Measurements from ENCODE around the gene HIGD1C.
"Not testable (repeated sequence)": the region's sequence is repeated elsewhere in the genome, so short reads cannot be mapped to it uniquely, and the experiment has no call there.

Gene HIGD1C

DNA sequence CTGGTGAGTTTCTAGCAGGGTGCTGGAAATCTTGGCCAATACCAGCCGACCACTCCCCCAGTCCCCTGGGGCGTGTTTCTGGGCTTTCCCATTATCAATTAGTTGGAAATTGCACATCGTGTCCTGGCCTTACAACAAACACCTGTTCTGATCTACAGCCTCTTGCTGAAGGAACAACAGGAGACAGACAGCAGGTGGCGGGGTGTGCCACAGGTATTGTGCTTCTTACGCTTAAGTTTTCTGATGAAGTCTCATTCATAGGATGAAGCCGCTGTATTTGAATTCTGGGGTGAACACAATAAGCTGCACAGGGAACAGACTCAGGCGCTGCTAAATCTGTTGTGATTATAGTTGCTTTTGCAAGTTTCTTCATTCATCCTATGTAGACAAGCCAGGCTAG lies 703 bp downstream of the HIGD1C start (continued):
- TF ChIP-seq, protein P1, sequence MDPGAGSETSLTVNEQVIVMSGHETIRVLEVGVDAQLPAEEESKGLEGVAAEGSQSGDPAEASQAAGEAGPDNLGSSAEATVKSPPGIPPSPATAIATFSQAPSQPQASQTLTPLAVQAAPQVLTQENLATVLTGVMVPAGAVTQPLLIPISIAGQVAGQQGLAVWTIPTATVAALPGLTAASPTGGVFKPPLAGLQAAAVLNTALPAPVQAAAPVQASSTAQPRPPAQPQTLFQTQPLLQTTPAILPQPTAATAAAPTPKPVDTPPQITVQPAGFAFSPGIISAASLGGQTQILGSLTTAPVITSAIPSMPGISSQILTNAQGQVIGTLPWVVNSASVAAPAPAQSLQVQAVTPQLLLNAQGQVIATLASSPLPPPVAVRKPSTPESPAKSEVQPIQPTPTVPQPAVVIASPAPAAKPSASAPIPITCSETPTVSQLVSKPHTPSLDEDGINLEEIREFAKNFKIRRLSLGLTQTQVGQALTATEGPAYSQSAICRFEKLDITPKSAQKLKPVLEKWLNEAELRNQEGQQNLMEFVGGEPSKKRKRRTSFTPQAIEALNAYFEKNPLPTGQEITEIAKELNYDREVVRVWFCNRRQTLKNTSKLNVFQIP (CRISPR knock-in tag; IDR thresholded peaks at IDR 0.05; ENCODE audit: borderline replicate concordance, low read depth) = no peak
- TF ChIP-seq ISL1 (CRISPR knock-in tag; IDR thresholded peaks at IDR 0.05) (no peak), CSDC2 (CRISPR knock-in tag; IDR thresholded peaks at IDR 0.05) (no peak), ZFP3 (CRISPR knock-in tag; IDR thresholded peaks at IDR 0.05) (no peak), ZFP30 (CRISPR knock-in tag; IDR thresholded peaks at IDR 0.05) (no peak), ESRRG (CRISPR knock-in tag; IDR thresholded peaks at IDR 0.05) (no peak), TCF4 (CRISPR knock-in tag; IDR thresholded peaks at IDR 0.05; ENCODE audit: borderline replicate concordance) (no peak), PPARA (CRISPR knock-in tag; IDR thresholded peaks at IDR 0.05; ENCODE audit: borderline replicate concordance) (no peak)
- TF ChIP-seq, protein P2, sequence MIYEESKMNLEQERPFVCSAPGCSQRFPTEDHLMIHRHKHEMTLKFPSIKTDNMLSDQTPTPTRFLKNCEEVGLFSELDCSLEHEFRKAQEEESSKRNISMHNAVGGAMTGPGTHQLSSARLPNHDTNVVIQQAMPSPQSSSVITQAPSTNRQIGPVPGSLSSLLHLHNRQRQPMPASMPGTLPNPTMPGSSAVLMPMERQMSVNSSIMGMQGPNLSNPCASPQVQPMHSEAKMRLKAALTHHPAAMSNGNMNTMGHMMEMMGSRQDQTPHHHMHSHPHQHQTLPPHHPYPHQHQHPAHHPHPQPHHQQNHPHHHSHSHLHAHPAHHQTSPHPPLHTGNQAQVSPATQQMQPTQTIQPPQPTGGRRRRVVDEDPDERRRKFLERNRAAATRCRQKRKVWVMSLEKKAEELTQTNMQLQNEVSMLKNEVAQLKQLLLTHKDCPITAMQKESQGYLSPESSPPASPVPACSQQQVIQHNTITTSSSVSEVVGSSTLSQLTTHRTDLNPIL (CRISPR knock-in tag; IDR thresholded peaks at IDR 0.05; ENCODE audit: low read depth) = no peak

DNA sequence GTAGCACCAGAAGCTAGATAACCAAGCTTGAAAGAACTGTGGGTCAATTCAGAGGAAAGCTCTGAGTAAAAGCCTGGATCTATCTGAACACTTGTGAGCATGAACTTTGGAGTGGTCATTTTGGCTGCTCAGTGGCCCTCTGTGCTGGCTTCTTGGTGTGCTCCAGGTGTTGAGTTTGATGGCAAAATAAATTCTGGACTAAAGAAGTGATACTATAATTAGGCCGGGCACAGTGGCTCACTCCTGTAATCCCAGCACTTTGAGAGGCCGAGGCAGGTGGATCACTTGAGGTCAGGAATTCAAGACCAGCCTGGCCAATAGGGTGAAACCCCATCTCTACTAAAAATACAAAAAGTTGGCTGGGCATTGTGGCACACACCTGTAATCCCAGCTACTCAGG lies 2.4 kb downstream of the HIGD1C start:
- ATAC-seq = not testable (repeated sequence)

DNA sequence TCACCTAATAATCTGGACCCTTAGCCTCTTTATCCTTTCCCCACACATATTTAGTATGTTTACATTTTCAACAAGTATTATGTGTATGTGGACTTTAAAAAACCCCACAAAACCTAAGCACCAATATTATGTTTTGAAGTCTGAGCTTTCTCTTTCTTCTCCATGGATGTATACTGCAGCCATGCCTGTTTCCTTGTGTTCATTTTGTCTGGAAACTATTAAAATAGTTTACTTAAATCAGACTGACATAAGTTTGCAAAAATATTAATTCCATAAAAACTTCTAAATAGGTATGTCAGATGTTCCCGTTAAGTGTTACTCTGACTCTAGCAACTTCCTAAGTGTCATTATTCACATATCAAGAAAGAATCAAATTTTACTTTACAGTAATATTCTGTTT lies 2.9 kb downstream of the HIGD1C start:
- no peak for TF ChIP-seq PPARA (CRISPR knock-in tag; IDR thresholded peaks at IDR 0.05; ENCODE audit: borderline replicate concordance)
- TF ChIP-seq RARB (CRISPR knock-in tag; IDR thresholded peaks at IDR 0.05) = no peak
- TF ChIP-seq, protein P3, sequence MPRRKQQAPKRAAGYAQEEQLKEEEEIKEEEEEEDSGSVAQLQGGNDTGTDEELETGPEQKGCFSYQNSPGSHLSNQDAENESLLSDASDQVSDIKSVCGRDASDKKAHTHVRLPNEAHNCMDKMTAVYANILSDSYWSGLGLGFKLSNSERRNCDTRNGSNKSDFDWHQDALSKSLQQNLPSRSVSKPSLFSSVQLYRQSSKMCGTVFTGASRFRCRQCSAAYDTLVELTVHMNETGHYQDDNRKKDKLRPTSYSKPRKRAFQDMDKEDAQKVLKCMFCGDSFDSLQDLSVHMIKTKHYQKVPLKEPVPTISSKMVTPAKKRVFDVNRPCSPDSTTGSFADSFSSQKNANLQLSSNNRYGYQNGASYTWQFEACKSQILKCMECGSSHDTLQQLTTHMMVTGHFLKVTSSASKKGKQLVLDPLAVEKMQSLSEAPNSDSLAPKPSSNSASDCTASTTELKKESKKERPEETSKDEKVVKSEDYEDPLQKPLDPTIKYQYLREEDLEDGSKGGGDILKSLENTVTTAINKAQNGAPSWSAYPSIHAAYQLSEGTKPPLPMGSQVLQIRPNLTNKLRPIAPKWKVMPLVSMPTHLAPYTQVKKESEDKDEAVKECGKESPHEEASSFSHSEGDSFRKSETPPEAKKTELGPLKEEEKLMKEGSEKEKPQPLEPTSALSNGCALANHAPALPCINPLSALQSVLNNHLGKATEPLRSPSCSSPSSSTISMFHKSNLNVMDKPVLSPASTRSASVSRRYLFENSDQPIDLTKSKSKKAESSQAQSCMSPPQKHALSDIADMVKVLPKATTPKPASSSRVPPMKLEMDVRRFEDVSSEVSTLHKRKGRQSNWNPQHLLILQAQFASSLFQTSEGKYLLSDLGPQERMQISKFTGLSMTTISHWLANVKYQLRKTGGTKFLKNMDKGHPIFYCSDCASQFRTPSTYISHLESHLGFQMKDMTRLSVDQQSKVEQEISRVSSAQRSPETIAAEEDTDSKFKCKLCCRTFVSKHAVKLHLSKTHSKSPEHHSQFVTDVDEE (CRISPR knock-in tag; IDR thresholded peaks at IDR 0.05) = no peak
- TF ChIP-seq ZNF70 (CRISPR knock-in tag; IDR thresholded peaks at IDR 0.05) = no peak
- TF ChIP-seq, protein P2 (CRISPR knock-in tag; IDR thresholded peaks at IDR 0.05; ENCODE audit: low read depth) = no peak
- TF ChIP-seq GLIS3 (CRISPR knock-in tag; IDR thresholded peaks at IDR 0.05) = no peak
- no peak for TF ChIP-seq ZC3H10 (CRISPR knock-in tag; IDR thresholded peaks at IDR 0.05)
- TF ChIP-seq TCF4 (CRISPR knock-in tag; IDR thresholded peaks at IDR 0.05; ENCODE audit: borderline replicate concordance) = no peak
- no peak for TF ChIP-seq SNAI2 (CRISPR knock-in tag; IDR thresholded peaks at IDR 0.05)
- TF ChIP-seq CSDC2 (CRISPR knock-in tag; IDR thresholded peaks at IDR 0.05) = no peak
- no peak for TF ChIP-seq ISL1 (CRISPR knock-in tag; IDR thresholded peaks at IDR 0.05)
- no peak for TF ChIP-seq ZNF565 (CRISPR knock-in tag; conservative IDR thresholded peaks at IDR 0.05; ENCODE audit: low read depth)
- TF ChIP-seq ZFP30 (CRISPR knock-in tag; IDR thresholded peaks at IDR 0.05) = no peak
- no peak for TF ChIP-seq ZNF8 (CRISPR knock-in tag; IDR thresholded peaks at IDR 0.05)
- TF ChIP-seq ZFP3 (CRISPR knock-in tag; IDR thresholded peaks at IDR 0.05) = no peak
- no peak for TF ChIP-seq ARNTL (CRISPR knock-in tag; IDR thresholded peaks at IDR 0.05; ENCODE audit: borderline replicate concordance, low read depth)
- ATAC-seq = peak; percentile 52

DNA sequence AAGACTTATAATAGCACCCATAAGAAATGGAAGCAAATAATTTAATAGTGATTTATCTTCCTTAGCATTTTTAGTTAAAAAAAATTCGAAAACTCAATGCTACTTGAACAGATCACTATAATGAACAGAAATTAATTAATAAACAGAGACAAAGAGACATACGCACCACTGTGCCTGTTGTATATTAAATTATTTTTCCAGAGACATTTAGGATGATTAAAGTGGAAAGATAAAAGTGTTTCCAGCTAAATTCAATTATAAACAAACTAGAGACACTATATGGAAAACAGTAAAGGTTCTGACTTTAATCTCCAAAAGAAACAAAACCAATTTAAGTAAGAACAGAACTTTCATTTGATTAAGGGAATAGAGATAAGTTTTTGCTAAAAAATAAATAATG lies 3.4 kb downstream of the HIGD1C start:
- no peak; the same call in 2 of the 3 replicates for ATAC-seq
- no peak for TF ChIP-seq ARNTL (CRISPR knock-in tag; IDR thresholded peaks at IDR 0.05; ENCODE audit: borderline replicate concordance, low read depth)
- TF ChIP-seq ZFP3 (CRISPR knock-in tag; IDR thresholded peaks at IDR 0.05) = no peak
- TF ChIP-seq SNAI2 (CRISPR knock-in tag; IDR thresholded peaks at IDR 0.05) = 0 out of 2 replicates have a peak, but pooled peaks have one; percentile 56
- TF ChIP-seq, protein P4, sequence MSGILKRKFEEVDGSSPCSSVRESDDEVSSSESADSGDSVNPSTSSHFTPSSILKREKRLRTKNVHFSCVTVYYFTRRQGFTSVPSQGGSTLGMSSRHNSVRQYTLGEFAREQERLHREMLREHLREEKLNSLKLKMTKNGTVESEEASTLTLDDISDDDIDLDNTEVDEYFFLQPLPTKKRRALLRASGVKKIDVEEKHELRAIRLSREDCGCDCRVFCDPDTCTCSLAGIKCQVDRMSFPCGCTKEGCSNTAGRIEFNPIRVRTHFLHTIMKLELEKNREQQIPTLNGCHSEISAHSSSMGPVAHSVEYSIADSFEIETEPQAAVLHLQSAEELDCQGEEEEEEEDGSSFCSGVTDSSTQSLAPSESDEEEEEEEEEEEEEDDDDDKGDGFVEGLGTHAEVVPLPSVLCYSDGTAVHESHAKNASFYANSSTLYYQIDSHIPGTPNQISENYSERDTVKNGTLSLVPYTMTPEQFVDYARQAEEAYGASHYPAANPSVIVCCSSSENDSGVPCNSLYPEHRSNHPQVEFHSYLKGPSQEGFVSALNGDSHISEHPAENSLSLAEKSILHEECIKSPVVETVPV (CRISPR knock-in tag; IDR thresholded peaks at IDR 0.05) = 0 out of 2 replicates have a peak, but pooled peaks have one; percentile 49
- TF ChIP-seq GLIS3 (CRISPR knock-in tag; IDR thresholded peaks at IDR 0.05) = no peak
- TF ChIP-seq, protein P2 (CRISPR knock-in tag; IDR thresholded peaks at IDR 0.05; ENCODE audit: low read depth) = 0 out of 2 replicates have a peak, but pooled peaks have one; percentile 43
- TF ChIP-seq ZC3H10 (CRISPR knock-in tag; IDR thresholded peaks at IDR 0.05) = peak; percentile 4; the same call in 1 of the 2 replicates
- TF ChIP-seq PPARA (CRISPR knock-in tag; IDR thresholded peaks at IDR 0.05; ENCODE audit: borderline replicate concordance) = no peak
- no peak for TF ChIP-seq CSDC2 (CRISPR knock-in tag; IDR thresholded peaks at IDR 0.05)
- TF ChIP-seq TCF4 (CRISPR knock-in tag; IDR thresholded peaks at IDR 0.05; ENCODE audit: borderline replicate concordance) = peak; percentile 96
- no peak for TF ChIP-seq ZFP30 (CRISPR knock-in tag; IDR thresholded peaks at IDR 0.05)
- TF ChIP-seq, protein P3 (CRISPR knock-in tag; IDR thresholded peaks at IDR 0.05) = peak; percentile 84; the same call in 1 of the 2 replicates
- no peak for TF ChIP-seq ESRRG (CRISPR knock-in tag; IDR thresholded peaks at IDR 0.05)
- no peak for TF ChIP-seq ZNF70 (CRISPR knock-in tag; IDR thresholded peaks at IDR 0.05)
- peak; percentile 90 for TF ChIP-seq ISL1 (CRISPR knock-in tag; IDR thresholded peaks at IDR 0.05)
